ENCODE results near the gene GORAB.

- TF ChIP-seq JUN (IDR thresholded peaks at IDR 0.05; ENCODE audit: borderline replicate concordance, insufficient read depth, insufficient read length, low read depth) (no peak), CTCF (IDR thresholded peaks at IDR 0.05; ENCODE audit: extremely low read depth in 1 of 2, insufficient read depth in 1 of 2, low read depth in 1 of 2, low read length in 2 of 2) (no peak), POLR2A (IDR thresholded peaks at IDR 0.05; ENCODE audit: low read depth, low read length) (no peak), EZH2 (IDR thresholded peaks at IDR 0.05; ENCODE audit: borderline replicate concordance, low read depth, low read length, severe bottlenecking) (no peak)
These were observed 6.0 kb downstream of the GORAB start for GRCh38 chr1:170537798-170538503.

Measured in endothelial cell of umbilical vein (primary cell).